Mesodermal cell (in vitro differentiated cells): ENCODE results near the gene SMARCC1.

Experiments used
- H3K27ac ChIP-seq: 2 replicates; pipeline ENCODE4 v1.7.0; 2013; ENCODE audit warnings: mild to moderate bottlenecking, low read depth, low read length, moderate library complexity; ENCODE audit not compliant: severe bottlenecking
- H3K36me3 ChIP-seq: 2 replicates; pipeline ENCODE4 v1.7.1; 2013; ENCODE audit warnings: mild to moderate bottlenecking, low read length, moderate library complexity; ENCODE audit not compliant: control insufficient read depth, insufficient read depth
- H3K4me1 ChIP-seq: one replicate; pipeline ENCODE4 v1.7.1; 2013; ENCODE audit warnings: mild to moderate bottlenecking, low read length; ENCODE audit not compliant: insufficient read depth, control insufficient read depth, poor library complexity, severe bottlenecking
- H3K4me3 ChIP-seq: 2 replicates; pipeline ENCODE4 v1.7.0; 2013; ENCODE audit warnings: low read length, control low read depth, mild to moderate bottlenecking; ENCODE audit not compliant: insufficient read depth, poor library complexity, severe bottlenecking; ENCODE audit errors: extremely low read depth
- H3K9me3 ChIP-seq: 2 replicates; pipeline ENCODE4 v1.7.1; 2013; ENCODE audit warnings: mild to moderate bottlenecking, low read length, moderate library complexity; ENCODE audit not compliant: control insufficient read depth
- WGBS, 2 experiments: methylation state at CpG; one replicate each; pipeline ENCODE4 v1.1.5; 2013; ENCODE audit warnings: missing lambda C conversion rate in 2 of 2; ENCODE audit not compliant: insufficient coverage in 2 of 2; 5-methylcytosine and 5-hydroxymethylcytosine counted together

Gene SMARCC1

DNA sequence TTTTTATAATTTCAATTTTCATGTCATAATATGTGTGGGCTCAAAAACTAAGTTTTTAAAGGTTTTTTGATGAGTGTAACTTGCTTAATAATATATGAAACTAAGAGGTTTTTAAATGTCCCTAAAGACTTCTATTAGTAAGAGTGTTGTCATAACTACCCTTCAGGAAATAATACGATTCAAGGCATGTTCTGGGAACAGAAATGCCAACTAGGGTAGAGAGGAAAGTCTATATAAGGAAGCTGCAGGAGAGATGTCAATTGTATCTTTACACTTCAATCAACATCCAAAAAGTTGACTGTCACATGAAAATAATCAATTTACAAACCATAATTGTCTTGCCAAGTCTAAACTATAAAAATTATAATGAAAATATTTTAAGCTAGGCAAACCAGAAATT, 76.3 kb downstream of the SMARCC1 start:
- Histone ChIP-seq H3K9me3 (no peaks in the 10 kb centered on the region), H3K4me3 (no peak overlapping the region), H3K4me1 (peaks cover 4% of the 10 kb centered on the region), H3K27ac (no peak overlapping the region), H3K36me3 (peaks cover 88% of the 10 kb centered on the region)
- WGBS, 2 experiments = no CpG with 5 or more reads among the region's 1 CpG

DNA sequence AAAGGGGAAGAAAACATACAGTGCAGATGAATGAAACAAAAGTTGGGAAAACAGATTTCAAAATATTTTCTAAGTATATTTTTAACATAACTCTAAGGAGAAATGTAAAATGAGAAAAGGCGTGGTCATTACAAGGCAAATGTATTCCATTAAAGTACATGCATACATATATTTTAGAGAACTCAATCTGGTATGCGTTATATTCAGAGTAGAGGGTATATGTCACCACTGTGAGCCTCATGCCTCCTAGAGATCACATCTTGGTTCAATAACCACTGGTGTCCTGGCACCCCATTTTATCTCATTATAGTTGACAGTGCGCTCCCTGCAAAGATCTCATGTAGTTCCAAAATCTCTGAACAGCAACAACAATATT, 77.5 kb downstream of the SMARCC1 start:
- 92% methylated on average over 1 of the region's 3 CpGs; no CpG with 5 or more reads in 1 of the 2 experiments for WGBS, 2 experiments
- Histone ChIP-seq H3K27ac (no peak overlapping the region), H3K9me3 (no peaks in the 10 kb centered on the region), H3K36me3 (peaks cover 82% of the 10 kb centered on the region), H3K4me3 (no peak overlapping the region), H3K4me1 (peaks cover 4% of the 10 kb centered on the region)

DNA sequence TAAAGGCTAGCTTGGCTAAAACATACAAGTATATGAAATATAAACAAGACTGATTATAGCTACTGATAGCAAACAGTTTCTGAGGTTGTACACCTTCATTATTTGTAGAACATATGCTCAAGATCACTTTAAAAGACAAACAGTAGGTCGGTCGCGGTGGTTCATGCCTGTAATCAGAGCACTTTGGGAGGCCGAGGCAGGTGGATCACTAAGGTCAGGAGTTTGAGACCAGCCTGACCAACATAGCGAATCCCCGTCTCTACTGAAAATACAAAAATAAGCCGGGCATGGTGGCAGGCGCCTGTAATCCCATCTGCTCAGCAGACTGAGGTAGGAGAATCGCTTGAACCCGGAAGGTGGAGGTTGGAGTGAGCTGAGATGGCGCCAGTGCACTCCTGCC, 80.3 kb downstream of the SMARCC1 start:
- Histone ChIP-seq H3K4me3 (no peak overlapping the region), H3K4me1 (peaks cover 4% of the 10 kb centered on the region), H3K27ac (no peak overlapping the region), H3K36me3 (peaks cover 73% of the 10 kb centered on the region), H3K9me3 (no peaks in the 10 kb centered on the region)
- 88 to 91% methylated on average over 6 to 10 of the region's 11 CpGs for WGBS, 2 experiments

DNA sequence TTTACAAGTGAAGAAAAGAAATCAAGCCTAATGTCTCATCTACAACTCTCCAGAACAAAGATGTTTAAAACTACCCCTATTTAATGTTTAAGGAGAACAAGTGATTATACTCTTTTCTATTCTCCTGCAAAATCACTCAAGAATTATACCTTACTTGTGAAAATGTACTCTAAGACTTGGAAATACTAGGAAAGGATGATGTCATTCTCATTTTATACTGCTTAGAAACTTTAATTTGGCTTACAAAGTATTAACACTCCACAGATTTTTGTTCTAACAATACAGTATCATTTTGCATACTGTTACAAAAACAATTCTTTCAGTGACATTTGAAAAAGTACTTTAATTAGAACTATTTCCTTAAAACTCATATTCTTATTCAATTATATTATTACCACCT, 89.5 kb downstream of the SMARCC1 start:
- H3K4me1 ChIP-seq = no peaks in the 10 kb centered on the region
- H3K4me3 ChIP-seq = no peak overlapping the region
- peaks cover 83% of the 10 kb centered on the region for H3K36me3 ChIP-seq
- no peaks in the 10 kb centered on the region for H3K9me3 ChIP-seq
- H3K27ac ChIP-seq = no peak overlapping the region

DNA sequence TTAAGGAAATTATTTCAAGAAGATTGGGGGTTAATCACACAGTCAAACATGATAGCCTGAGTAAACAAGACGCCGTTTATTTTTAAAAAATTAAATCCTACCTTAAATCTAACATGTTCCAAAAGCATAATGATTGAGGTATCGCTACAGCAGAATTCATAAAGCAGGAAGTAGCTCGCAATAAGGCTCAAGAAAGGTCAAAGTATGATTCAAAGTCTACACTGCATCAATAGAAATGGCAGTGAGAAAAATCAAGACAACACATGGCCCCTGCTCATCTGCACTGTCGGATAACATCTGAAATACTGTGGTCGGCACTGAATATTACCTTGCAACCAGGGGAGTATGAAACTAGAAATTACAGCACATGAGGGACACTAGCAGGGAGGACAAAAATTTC, 93.2 kb downstream of the SMARCC1 start:
- Histone ChIP-seq H3K27ac (no peak overlapping the region), H3K4me3 (no peak overlapping the region), H3K36me3 (peaks cover 88% of the 10 kb centered on the region), H3K9me3 (no peaks in the 10 kb centered on the region), H3K4me1 (no peaks in the 10 kb centered on the region)
- WGBS, 2 experiments = 90 to 92% methylated on average over 2 to 6 of the region's 6 CpGs

DNA sequence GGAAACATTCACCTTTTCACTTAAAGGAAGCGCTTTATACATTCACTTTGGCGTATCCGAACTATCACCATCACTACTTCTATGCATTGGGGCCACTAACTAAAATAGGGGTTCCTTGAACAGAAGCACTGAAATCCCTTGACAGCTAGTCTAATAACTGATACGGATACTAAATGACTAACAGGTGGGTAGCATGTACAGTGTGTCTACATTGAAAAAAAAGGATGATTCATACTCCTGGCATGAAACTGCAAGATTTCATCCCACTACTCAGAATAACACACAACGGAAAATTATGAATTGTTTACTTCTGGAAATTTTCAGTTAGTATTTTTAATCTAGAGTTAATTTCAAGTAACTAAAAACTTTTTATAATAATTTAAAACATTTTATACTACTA, 96.7 kb downstream of the SMARCC1 start:
- WGBS, 2 experiments = 88 to 100% methylated on average over 3 of the region's 5 CpGs
- H3K36me3 ChIP-seq = peaks cover 89% of the 10 kb centered on the region
- no peaks in the 10 kb centered on the region for H3K4me1 ChIP-seq
- H3K9me3 ChIP-seq = no peaks in the 10 kb centered on the region
- H3K27ac ChIP-seq = no peak overlapping the region
- no peak overlapping the region for H3K4me3 ChIP-seq

DNA sequence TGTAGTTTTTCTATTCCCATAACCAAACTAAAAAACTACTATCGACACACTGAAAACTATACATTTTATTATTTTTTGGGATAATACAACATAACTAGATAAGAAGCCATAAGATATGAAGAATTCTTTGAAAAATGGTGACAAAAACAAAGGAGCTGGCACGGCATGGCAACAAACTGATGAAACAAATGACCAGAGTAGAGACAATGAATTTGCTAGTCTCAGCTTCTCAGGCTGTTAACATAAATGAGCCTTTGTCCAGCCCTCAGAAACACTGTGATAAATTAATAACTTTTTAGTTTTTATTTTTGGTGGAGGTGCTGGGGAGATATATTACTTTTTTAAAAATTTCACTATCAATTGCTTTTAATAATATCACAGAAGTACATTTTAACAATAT, 100.7 kb downstream of the SMARCC1 start:
- peaks cover 90% of the 10 kb centered on the region for H3K36me3 ChIP-seq
- WGBS, 2 experiments = 100% methylated on average over 1 of the region's 2 CpGs; no CpG with 5 or more reads in 1 of the 2 experiments
- H3K4me3 ChIP-seq = no peak overlapping the region
- H3K9me3 ChIP-seq = no peaks in the 10 kb centered on the region
- H3K4me1 ChIP-seq = no peaks in the 10 kb centered on the region
- H3K27ac ChIP-seq = no peak overlapping the region

DNA sequence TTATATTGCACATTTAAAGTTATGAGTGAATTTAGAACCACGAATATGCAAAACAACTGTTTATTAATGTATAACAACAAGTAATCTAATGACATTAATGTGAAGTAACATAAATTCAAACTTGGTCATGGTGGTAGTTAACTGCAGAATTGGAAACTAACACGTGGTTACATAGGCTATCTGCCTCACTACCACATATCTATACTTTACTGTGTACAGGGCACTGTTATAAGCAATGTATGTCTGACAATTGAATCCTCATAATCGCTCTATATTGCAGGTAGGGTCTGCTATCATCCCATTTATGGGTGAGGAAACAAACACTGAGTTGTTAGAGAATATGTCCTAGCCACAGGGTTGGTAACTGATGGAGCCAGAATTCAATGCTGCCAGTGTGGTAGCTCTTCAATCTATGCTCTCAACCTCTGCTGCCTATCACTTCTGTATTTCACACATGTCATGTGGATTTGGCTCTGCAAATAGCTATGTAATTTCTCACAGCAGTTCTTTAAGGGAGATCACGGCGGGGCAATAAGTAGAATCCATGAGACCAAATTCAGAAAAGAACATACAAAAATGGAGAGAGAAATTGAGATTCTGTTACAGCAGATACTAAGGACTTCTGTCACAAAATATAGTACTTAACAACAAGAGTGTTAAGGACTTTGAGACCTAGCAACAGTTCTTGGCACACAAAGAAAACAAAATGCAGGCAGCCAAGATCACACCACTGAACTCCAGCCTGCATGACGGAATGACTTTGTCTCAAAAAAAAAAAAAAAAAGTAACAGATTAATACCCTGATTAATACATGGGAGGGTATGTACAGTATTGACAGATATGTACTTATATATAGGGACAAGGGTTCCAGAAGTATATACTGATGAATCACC, 103.0 kb downstream of the SMARCC1 start:
- Histone ChIP-seq H3K4me1 (no peaks in the 10 kb centered on the region), H3K4me3 (no peak overlapping the region), H3K36me3 (peaks cover 90% of the 10 kb centered on the region), H3K27ac (no peak overlapping the region), H3K9me3 (no peaks in the 10 kb centered on the region)
- WGBS, 2 experiments = 100% methylated on average over 1 of the region's 6 CpGs

DNA sequence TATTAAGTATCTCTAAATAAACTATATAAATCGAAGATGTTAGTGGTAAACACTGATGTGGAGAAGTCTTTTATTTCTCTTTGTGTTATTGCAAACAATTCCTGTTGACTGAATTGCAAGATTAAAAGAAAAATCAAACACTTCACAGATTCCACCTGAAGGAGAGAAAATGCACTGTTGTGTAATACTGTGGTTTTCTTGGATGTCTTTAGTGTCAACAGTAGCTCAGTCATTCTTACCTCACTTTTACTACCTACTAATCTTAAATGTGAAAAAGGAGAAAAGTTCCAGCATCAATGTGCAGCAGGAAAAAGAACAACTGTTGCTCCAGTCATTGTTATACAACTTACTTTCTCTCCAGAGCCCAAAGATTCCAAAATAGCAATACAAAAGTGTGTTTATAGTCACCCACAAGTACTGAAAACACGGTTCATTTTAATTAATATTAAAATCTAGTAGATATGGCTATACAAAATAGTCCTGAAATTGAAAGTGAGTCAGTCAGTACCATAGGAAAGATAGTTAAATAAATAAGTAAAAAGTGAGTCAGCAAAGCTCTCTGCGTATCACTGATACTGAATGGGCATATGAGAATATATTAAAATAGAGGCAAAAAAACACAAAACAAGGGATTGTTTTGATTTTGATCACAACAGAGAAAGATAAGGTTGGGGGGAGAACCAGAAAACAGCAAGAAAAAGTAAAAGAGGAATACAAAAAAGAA, 112.5 kb downstream of the SMARCC1 start:
- peaks cover 87% of the 10 kb centered on the region for H3K36me3 ChIP-seq
- no peak overlapping the region for H3K4me3 ChIP-seq
- H3K4me1 ChIP-seq = no peaks in the 10 kb centered on the region
- no peaks in the 10 kb centered on the region for H3K9me3 ChIP-seq
- 100% methylated on average over 1 of the region's 3 CpGs; no CpG with 5 or more reads in 1 of the 2 experiments for WGBS, 2 experiments
- H3K27ac ChIP-seq = no peak overlapping the region

DNA sequence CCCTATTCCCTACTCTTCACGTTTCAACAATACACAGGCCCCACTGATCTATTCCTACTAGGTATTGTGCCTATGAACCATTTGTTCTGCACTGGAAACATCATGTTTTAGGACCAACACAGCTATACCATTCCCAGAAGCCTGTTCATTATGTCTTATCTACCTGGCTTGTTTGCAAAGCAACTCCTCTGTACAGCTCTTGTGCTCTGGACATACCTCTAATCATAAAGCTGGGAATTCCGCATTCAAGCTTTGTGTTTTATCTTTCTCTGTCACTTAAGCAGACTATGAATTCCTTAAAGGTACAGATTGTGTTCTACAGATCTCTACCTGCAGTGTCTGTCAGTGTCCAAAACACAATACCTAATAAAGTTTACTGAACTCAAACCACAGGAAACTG, 115.6 kb downstream of the SMARCC1 start:
- Histone ChIP-seq H3K4me3 (no peak overlapping the region), H3K9me3 (no peaks in the 10 kb centered on the region), H3K4me1 (no peaks in the 10 kb centered on the region), H3K36me3 (peaks cover 79% of the 10 kb centered on the region), H3K27ac (no peak overlapping the region)
- 90 to 100% methylated on average over 2 of the region's 2 CpGs for WGBS, 2 experiments

DNA sequence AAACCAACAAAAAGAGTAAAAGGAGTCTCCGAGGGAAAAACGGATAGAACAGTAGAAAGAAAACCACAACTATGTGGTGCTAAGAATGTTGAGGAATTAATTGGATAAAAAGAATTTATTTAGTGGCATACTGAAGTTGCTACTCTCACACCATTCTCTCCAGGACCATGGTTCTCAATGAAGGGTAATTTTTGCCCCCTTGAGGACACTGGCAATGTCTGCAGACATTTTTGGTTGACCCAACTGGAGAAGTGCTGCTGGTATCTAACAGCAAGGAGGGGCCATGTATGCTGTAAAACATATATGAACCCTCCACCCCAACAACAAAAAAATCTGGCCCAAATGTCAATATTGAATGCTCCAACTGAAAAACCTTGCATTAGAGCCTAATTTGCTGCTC, 117.2 kb downstream of the SMARCC1 start:
- Histone ChIP-seq H3K36me3 (peaks cover 80% of the 10 kb centered on the region), H3K4me3 (no peak overlapping the region), H3K27ac (no peak overlapping the region), H3K9me3 (peaks cover 2% of the 10 kb centered on the region), H3K4me1 (no peaks in the 10 kb centered on the region)
- WGBS, 2 experiments = no CpG with 5 or more reads among the region's 2 CpGs
